MM.1S (cell line): ENCODE data around the gene EVX1.

Experiments used
- DNase-seq: peaks from one replicate; pipeline ENCODE4 v3.0.0-alpha.2; 2015
- H2AFZ ChIP-seq: fragments of 300-600 bp; sonication (generic); 2 replicates; pipeline ENCODE4 v1.6.0; 2016; ENCODE audit warnings: antibody characterized with exemption, low read length
- H3F3A ChIP-seq: fragments of 300-600 bp; sonication (generic); 2 replicates; pipeline ENCODE4 v1.6.1; 2016; ENCODE audit warnings: mild to moderate bottlenecking, antibody characterized with exemption, low read length, moderate library complexity, mixed read lengths; ENCODE audit not compliant: insufficient read depth
- H3K27ac ChIP-seq: fragments of 300-600 bp; sonication (generic); 2 replicates; pipeline ENCODE4 v1.5.1; 2016; ENCODE audit warnings: mild to moderate bottlenecking, low read length
- H3K27me3 ChIP-seq: fragments of 300-600 bp; sonication (generic); replicated peaks from 2 replicates; pipeline ENCODE4 v1.6.0; 2016; ENCODE audit warnings: low read length; ENCODE audit not compliant: insufficient read depth
- H3K36me3 ChIP-seq: fragments of 300-600 bp; sonication (generic); replicated peaks from 2 replicates; pipeline ENCODE4 v1.6.1; 2016; ENCODE audit warnings: mild to moderate bottlenecking, low read length, mixed read lengths; ENCODE audit not compliant: insufficient read depth
- H3K4me1 ChIP-seq: fragments of 300-600 bp; sonication (generic); 2 replicates; pipeline ENCODE4 v1.6.1; 2016; ENCODE audit warnings: low read length, mixed read lengths
- H3K4me2 ChIP-seq: fragments of 300-600 bp; sonication (generic); 2 replicates; pipeline ENCODE4 v1.6.0; 2016; ENCODE audit warnings: low read depth, low read length
- H3K4me3 ChIP-seq: fragments of 300-600 bp; sonication (generic); 2 replicates; pipeline ENCODE4 v1.5.1; 2016; ENCODE audit warnings: low read length, mixed read lengths
- H3K79me2 ChIP-seq: fragments of 300-600 bp; sonication (generic); 2 replicates; pipeline ENCODE4 v1.6.1; 2016; ENCODE audit warnings: mixed run types, low read length, mixed read lengths
- H3K9ac ChIP-seq: fragments of 300-600 bp; sonication (generic); 2 replicates; pipeline ENCODE4 v1.6.1; 2016; ENCODE audit warnings: low read length, mixed read lengths
- H3K9me2 ChIP-seq: fragments of 300-600 bp; sonication (generic); replicated peaks from 2 replicates; pipeline ENCODE4 v1.6.1; 2016; ENCODE audit warnings: mild to moderate bottlenecking, low read length, mixed read lengths; ENCODE audit not compliant: insufficient read depth
- H3K9me3 ChIP-seq: fragments of 300-600 bp; sonication (generic); replicated peaks from 2 replicates; pipeline ENCODE4 v1.6.1; 2016; ENCODE audit warnings: mild to moderate bottlenecking, low read length, mixed read lengths; ENCODE audit not compliant: insufficient read depth
- H4K20me1 ChIP-seq: fragments of 300-600 bp; sonication (generic); 2 replicates; pipeline ENCODE4 v1.6.1; 2016; ENCODE audit warnings: mild to moderate bottlenecking, low read length, moderate library complexity, mixed read lengths; ENCODE audit not compliant: insufficient read depth
- EZH2 ChIP-seq: fragments of 300-600 bp; sonication (generic); optimal IDR thresholded peaks from 2 replicates; pipeline ENCODE3; 2017; ENCODE audit warnings: low read depth, mild to moderate bottlenecking, antibody characterized with exemption, low read length, mixed read lengths
- EZH2phosphoT487 ChIP-seq: fragments of 300-600 bp; sonication (generic); IDR thresholded peaks from 2 replicates; pipeline ENCODE4 v1.6.1; 2018; ENCODE audit warnings: antibody characterized with exemption, low read length
- TF ChIP-seq, protein P1 (sequence below): fragments of 300-600 bp; sonication (generic); IDR thresholded peaks from 2 replicates; pipeline ENCODE4 v1.5.1; 2016; ENCODE audit warnings: antibody characterized with exemption, low read length, mixed read lengths

The EVX1 gene

DNA sequence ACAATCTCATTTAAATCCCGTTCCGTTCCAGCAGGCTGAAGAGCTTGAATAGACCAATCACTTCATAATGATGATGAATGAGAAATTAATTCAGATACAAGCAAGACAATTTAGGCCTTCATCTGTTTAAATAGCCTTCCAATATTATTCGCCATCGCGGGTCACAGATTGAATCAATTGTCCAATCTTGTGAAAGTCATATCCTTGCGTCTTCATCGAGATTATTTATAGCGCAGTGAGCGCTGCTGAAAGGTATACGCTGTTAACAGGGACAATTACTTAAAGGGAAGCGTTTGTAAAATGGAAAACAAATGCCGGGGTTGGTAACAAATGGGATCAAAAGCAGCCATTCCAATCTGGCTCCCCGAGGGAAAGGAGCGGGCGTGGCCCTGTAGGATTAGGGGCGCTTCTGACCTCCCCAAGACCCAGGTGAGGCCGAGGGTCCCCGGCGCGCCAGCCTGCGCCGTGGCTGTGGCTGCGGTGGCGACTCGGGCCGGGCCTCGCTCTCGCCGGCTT lies 8.6 kb downstream of the EVX1 start:
- no peaks in the 10 kb centered on the region for H3K79me2 ChIP-seq
- no peaks in the 10 kb centered on the region for H3K9me2 ChIP-seq
- no peaks in the 10 kb centered on the region for H4K20me1 ChIP-seq
- no peaks in the 10 kb centered on the region for H3F3A ChIP-seq
- H3K27ac ChIP-seq: no peak overlapping the region
- peaks cover 11% of the 10 kb centered on the region for H3K27me3 ChIP-seq
- no peaks in the 10 kb centered on the region for H3K4me1 ChIP-seq
- no peak for DNase-seq
- TF ChIP-seq, protein P1, sequence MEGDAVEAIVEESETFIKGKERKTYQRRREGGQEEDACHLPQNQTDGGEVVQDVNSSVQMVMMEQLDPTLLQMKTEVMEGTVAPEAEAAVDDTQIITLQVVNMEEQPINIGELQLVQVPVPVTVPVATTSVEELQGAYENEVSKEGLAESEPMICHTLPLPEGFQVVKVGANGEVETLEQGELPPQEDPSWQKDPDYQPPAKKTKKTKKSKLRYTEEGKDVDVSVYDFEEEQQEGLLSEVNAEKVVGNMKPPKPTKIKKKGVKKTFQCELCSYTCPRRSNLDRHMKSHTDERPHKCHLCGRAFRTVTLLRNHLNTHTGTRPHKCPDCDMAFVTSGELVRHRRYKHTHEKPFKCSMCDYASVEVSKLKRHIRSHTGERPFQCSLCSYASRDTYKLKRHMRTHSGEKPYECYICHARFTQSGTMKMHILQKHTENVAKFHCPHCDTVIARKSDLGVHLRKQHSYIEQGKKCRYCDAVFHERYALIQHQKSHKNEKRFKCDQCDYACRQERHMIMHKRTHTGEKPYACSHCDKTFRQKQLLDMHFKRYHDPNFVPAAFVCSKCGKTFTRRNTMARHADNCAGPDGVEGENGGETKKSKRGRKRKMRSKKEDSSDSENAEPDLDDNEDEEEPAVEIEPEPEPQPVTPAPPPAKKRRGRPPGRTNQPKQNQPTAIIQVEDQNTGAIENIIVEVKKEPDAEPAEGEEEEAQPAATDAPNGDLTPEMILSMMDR: no peak
- H3K9ac ChIP-seq: no peak overlapping the region
- no peak overlapping the region for H2AFZ ChIP-seq
- H3K4me2 ChIP-seq: no peak overlapping the region
- H3K9me3 ChIP-seq: no peaks in the 10 kb centered on the region
- no peaks in the 10 kb centered on the region for H3K36me3 ChIP-seq
- H3K4me3 ChIP-seq: no peak overlapping the region

DNA sequence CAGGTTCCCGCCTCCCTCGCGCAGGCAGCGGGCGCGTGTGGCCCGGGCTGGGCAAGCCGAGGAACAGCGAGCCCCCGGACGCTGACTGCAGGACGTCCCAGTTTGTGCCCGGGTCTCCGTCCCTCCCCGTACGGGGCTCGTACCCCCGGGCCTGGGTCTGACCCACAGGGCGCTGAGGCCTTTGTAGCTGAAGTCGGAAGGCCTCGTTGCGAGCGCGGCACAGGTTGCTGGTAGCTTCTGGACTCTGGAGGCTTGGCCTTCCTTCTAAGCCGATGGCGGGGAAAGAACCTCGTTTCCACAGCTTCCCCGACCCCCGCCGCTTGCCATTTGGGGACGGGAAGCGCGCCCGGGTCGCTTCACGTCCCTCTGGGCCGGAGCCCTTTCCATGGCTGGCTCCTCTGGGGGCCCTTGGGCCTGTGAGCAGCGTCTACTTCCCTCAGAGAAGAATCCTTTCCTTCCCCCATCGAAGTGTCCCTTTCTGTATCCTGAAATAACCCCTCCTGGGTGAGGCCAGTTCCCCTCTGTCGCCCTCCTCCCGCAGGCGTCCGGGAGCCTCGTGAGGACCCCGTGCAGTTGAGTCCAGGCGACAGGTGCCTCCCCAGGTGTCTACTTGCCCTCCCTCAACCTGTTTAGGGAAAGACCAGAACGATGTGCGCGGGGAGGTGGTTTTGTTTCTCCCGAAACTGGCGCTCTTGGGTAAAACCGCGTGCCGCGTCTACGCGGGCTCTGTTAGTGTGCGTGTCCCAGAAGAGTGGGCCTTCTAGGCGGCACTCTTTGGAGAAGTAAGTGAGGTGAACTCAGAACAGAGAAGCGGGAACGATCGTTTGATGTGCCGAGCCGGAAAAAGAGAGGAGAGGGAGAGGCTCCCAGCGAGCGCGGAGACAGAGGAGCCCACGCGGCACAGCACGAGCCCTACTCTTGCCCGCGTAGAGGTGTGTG lies 9.3 kb downstream of the EVX1 start:
- peaks cover 11% of the 10 kb centered on the region for H3K27me3 ChIP-seq
- no peaks in the 10 kb centered on the region for H3K36me3 ChIP-seq
- no peaks in the 10 kb centered on the region for H3K9me2 ChIP-seq
- no peak overlapping the region for H3K27ac ChIP-seq
- no peaks in the 10 kb centered on the region for H3K4me1 ChIP-seq
- no peak for DNase-seq
- H3F3A ChIP-seq: no peaks in the 10 kb centered on the region
- H3K4me3 ChIP-seq: no peak overlapping the region
- TF ChIP-seq EZH2phosphoT487 (no peak), EZH2 (no peak)
- TF ChIP-seq, protein P1: no peak
- no peak overlapping the region for H3K9ac ChIP-seq
- no peaks in the 10 kb centered on the region for H3K9me3 ChIP-seq
- H3K79me2 ChIP-seq: no peaks in the 10 kb centered on the region
- no peaks in the 10 kb centered on the region for H4K20me1 ChIP-seq
- no peak overlapping the region for H2AFZ ChIP-seq
- no peak overlapping the region for H3K4me2 ChIP-seq

DNA sequence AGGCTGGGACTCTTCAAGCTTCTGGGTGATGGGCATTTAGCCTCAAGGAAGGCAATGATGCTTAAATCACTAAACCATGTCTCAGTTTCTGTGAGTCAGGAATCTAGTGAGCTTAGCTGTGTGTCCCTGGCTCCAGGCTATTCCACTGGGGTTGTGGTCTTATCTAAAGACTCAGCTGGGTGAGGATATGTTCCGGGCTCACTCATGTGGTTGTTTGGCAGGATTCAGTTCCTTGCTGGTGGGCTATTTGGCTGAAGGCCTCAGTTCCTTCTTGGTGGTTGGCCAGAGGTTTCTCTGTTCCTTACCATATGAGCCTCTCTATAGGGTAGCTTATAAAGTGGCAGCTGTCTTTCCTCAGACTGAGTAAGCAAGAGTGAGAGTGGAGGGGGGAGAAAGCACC lies 12.0 kb downstream of the EVX1 start:
- TF ChIP-seq EZH2: no peak
- no peak for TF ChIP-seq EZH2phosphoT487
- TF ChIP-seq, protein P1: no peak
- peaks cover 11% of the 10 kb centered on the region for H3K27me3 ChIP-seq
- H3K4me2 ChIP-seq: no peak overlapping the region
- H3F3A ChIP-seq: no peaks in the 10 kb centered on the region
- H3K4me3 ChIP-seq: no peak overlapping the region
- H3K79me2 ChIP-seq: no peaks in the 10 kb centered on the region
- H3K36me3 ChIP-seq: no peaks in the 10 kb centered on the region
- no peaks in the 10 kb centered on the region for H3K4me1 ChIP-seq
- no peak overlapping the region for H3K9ac ChIP-seq
- no peak overlapping the region for H2AFZ ChIP-seq
- no peak for DNase-seq
- H4K20me1 ChIP-seq: no peaks in the 10 kb centered on the region
- no peaks in the 10 kb centered on the region for H3K9me2 ChIP-seq
- no peaks in the 10 kb centered on the region for H3K9me3 ChIP-seq
- H3K27ac ChIP-seq: no peak overlapping the region
